SKM-1 (cell line): ENCODE data around the gene AHNAK2.

ENCODE experiments used
- DNase-seq: peaks from one replicate; lab custom pipeline; 2025; ENCODE audit not compliant: unreplicated experiment; lab: John Stamatoyannopoulos, UW

AHNAK2 gene

DNA sequence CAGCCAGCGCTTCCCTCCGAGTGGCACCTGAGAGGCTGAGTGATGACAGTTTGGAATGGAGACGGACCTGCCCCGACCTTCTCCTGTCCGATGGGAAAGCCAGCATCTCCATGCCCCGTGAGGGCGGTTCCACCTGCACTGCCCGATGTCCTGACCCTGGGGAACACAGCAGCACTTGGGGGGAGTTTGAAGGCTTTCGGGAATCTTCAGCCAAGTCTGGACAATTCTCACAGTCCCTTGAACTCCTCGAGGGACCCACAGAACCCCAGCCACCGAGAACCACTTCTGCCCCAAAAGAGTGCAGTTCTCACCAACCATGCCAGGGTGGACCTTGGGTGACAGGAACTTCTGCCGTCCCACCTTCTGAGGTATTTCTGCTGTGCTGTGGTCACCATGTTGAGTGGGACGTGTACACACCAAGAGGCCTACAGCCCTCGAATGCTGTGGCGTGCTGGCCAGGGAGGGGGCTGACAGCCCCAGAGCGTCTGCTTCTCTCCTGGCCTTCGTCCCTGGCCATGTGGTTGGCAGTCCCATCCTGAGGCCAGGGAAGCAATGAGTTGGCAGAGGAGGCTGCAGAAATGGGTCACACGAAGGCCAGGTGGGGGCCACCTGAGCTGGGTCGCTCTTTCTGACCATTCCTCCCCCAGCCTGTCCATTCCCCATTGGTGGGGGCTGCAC lies 8.5 kb upstream of the AHNAK2 start:
- DNase-seq: no peak

DNA sequence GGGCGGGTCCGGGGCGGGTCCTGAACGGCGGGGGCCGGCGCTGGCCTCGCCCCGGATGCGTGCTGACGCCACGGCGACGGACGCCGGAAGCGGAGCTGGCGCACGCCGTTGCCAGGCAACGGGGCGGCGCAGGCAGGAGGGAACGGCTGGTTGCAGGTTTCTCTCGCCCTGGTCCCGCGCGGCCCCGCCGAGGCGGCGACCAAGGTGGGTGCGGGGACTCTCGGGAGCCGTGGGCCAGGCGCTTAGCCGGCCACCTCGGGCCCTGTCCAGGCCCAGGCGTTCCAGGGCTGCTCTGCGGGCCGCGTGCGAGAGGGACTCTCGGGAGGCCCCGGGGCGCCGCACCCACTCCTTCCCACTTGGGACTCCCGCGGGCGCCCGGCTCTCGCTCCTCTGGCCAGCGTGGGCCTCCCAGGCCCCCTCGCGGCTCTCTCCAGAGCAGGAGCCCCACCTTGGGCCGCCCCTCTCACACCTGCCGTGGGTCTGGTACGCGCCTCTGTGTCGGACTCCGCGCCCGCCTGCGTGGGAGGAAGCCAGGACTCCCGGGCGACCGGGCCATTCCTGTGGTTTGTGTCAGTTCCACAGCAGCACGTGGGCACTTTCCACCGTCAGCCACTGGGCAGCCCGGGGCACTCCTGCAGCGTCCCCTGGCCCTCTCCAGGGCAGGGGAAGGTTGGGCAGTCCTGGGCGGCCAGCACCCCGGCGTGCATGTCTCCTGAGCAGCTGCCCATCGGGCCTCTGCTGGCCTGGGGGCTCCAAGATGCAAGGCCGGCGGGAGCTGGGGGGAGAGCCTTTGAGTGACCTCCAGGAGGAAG lies 7.7 kb upstream of the AHNAK2 start, which contains the start of gene CLBA1:
Gene CLBA1, plus strand, starts transcription at position 114 of the 812 bp plus-strand sequence. Its CDS starts 644 bp downstream, at position 758.
- peak; percentile 5 for DNase-seq

DNA sequence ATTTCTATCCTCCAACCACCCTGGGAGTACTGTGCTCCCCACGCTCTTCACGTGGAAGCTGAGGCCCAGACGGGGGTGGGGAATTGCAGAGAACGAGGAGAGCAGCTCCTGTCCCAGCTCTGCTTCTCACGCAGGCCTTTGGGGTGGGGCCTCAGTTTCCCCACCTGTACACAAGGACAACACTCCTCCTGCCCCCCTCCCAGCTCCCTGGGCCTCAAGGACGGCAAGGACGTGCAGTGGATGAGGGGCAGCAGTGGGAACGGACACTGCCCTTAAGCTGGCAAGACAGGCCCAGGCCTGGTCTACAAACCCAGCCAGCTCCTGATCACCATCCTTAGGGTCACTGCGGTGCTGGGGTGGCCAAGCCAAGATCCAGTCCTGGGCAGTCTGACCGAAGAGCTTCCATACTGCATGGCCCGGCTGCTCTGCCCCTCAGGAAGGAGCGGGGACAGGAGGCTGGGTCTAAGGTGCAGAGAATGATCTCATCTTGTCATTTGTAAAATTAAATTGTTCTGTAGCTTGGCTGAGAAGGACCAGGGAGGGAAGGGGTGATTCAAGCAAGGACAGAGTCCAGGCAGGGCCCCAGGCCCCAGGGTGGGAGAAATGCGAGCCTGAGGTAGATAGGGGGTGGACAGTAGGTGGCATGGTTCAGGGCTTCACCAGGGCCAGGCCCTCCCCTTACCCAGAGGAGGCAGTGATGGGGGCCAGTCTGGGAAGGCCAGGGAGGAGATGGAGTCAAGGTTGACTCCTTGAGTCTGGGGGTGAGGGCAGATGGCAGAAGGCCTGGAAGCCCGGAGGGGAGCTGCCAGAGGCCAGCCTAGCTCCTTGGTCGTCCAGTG lies 6.1 kb upstream of the AHNAK2 start:
- no peak for DNase-seq

DNA sequence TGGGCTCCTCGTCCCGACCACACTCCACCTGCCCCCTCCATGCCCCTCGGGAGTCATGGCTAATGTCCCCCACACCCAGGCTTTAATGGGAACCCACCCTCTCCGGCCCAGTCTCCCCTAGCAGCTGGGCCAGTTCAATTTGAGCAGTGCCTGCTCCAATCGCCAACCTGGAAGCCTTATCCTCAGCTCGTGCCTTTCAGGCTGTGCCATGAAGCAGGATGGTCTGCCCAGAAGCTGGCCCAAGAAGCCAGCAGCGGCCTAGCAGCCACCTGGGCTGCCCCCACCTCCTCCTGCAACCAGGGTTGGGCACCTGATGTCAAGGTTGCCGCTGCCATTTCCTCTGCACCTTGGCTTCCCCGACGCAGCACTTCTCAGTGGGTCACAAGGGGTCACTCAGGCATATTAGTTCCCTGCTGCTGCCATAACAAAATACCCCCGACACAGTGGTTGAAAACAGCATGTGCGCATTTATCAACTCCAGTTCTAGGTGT lies 5.1 kb upstream of the AHNAK2 start:
- DNase-seq: no peak

DNA sequence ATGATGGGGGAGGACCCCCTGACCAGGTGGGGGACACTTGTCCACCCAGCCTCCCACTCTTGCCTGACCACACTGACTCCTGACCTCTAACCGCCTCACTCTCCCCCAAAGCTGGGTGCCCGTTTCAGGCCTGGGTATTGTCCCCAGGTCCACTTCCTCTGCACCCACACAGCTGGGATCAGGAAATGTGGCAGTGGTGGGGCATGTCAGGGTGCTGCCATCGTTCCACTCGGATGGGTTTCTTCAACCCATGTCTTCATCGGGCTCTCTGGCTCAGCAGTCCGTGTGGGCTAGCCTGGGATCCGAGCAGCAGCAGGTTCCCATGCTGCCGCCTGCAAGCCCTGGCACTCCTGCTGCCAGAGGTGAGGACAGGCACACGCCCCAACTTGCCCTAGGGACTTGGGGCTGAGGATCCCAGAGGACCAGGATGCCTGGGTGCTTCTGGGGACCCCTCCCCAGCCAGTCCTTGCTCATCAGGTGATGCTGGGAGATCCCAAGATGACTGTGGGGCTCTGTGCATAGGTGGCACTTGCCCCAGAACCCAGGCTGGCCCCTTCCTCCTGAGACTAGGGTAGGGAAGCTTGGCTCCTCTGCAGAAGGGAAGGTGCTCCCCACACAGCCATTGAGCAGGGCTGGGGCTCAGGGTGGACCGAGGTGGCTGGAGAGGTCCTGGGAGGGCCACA lies 4.5 kb upstream of the AHNAK2 start:
- DNase-seq: no peak

DNA sequence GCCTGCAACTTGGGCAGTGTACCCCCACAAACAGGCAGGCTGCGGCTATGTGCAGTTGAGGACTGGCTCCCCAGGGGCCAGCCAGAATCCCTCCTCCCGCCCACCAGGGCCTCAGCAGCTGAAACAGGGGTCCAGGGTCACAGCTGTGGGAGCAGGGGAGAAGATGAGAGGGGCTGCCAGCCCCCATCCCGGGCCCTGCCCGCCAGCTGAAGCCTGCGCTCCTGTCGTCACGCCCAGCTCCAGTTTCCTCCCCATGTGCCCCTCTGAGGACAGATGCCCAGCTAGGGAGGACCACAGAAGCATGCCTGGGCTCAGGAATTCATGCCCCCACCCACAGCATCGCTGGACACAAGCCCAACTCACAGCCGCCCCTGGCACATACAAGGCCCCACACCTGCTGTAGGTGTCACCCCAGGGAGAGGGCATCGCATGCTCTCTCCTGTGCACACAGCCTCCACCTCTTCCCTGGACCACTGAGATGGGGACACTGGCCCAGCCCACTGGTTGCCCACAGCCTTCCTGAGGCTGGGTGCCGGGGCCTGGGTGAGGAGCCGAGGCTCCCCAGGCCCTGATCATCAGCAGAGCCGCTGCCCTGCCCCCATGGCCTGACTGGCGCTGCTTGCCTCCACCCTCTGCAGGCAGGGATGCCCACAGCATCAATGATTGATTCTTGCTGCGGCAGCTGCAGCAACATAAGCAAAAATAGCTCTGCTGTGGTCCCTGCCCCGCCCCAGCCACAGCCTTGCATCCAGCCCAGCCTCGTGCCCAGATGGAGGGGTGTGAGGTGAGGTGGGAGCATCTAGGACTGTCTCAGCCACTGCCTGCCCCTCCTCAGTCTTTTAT lies 3.7 kb upstream of the AHNAK2 start:
- DNase-seq: no peak

DNA sequence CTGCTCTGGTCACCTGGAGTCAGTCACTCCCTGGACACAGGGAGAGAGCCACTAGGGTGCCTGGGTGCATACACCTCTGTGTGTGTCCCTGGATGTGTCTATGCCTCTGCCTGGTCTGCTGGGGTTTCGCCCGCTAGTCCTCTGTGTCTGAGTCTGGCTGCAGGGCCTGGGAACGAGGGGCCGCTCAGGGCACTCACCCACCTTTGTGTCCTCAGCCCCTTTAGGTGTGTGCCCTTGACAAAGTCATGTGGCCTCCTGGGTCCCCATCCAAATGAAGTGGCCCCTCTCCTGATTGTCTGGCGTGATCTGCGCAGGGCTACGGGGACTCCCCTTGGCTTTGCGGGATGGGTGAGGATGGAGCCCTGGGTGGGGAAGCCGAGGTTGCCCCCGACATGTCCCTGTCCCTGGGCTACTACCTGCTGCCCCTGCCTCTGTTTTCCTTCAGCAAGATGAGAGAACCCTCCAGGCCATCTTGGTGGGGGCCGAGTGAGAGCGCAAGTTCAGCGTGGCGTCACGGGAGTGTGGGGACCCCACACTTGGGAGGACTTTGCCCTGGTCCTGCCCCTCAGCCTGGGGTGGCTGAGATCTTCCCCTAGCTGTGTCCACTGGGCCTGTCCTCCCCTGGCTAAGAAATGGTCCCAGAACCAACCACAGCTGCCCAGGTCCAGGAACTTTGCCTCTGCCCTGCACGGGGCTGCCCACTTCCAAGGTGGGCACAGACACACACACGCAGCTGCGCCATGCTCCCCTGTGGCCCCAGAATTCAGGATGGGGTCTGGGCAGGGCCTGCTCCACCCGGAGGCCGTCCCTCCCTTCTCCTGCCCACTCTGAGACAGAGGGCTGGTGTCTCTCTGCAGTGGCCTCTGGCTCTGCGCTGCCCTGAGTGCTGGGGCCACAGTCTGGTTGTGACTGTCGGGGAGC lies 2.7 kb upstream of the AHNAK2 start:
- DNase-seq: no peak

DNA sequence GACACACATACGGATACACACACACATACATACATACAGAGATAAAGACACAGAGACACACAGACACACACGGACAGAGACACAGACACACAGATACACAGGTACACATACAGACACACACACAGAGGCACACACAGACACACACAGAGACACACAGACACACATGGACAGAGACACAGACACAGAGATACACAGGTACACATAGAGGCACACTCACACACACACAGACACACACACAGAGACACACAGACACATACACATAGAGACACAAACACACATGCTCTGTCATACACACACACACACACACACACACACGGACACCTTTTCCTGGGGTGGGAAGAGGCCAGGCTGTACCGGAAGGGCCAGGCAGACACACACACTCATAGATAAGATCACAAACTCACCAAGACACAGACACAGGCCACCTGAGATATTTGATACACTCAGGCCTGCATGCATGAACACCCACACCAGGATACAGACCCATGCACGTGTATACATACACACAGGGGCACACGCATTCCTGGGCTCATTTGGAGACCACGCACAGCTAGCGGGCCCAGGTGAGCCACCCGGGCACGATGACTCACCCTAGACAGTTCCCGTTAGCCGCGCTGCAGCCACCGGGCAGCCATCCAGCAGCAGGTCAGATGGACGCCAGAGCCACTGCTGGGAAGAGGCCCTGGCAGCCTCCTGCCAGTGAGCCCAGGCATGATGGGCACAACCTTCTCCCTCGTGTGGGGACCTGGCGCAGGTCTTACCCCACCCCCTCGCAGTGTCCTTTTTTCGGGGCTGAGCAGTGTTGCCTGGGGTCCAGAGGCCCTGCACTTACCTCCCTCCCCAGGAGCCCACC lies 1.8 kb upstream of the AHNAK2 start:
- no peak for DNase-seq

DNA sequence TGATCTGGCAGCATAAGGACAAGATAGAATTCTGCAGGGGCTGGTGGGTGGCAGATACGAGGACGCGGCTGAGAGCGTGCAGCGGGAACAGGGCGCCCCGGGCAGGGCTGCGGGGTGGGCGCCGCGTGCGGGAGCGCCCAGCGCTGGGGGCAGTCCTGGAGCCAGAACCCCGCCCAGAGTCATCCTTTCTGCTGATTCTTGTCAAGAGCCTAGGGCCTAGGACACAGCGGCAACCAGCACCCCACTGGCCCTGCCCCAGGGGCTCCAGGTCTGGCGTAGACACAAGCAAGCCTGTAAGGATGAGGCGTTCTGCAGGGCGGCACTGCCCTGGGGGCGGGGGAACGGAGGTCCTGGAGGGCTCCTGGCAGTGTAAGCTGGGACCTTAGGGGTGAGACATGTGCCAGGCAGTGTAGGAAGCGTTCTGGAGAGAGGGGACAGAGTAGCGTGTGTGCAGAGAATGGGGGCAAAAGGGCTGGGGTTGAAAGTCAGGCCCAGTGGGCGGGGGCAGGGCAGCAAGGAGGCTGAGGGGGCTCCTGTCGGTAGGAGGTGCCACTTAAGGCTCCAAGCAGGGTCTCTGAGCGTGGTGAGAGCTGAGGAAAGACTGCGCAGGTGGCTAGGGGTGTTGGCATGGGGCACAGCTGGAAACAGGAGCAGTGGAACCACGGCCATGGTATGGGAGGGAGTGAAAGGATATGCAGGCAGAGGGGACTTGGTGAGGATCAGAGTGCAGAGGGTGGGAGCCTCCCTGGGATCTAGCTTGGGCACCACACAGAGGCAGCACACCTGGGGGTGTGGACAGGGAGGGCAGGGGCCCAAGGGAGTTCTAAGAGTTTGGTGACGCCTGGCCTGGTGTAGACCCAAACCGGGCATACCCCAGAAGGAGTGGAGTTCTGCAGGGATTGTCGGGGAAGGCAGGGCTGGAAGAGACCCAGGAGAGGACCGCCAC lies 845 bp upstream of the AHNAK2 start:
- DNase-seq: no peak

DNA sequence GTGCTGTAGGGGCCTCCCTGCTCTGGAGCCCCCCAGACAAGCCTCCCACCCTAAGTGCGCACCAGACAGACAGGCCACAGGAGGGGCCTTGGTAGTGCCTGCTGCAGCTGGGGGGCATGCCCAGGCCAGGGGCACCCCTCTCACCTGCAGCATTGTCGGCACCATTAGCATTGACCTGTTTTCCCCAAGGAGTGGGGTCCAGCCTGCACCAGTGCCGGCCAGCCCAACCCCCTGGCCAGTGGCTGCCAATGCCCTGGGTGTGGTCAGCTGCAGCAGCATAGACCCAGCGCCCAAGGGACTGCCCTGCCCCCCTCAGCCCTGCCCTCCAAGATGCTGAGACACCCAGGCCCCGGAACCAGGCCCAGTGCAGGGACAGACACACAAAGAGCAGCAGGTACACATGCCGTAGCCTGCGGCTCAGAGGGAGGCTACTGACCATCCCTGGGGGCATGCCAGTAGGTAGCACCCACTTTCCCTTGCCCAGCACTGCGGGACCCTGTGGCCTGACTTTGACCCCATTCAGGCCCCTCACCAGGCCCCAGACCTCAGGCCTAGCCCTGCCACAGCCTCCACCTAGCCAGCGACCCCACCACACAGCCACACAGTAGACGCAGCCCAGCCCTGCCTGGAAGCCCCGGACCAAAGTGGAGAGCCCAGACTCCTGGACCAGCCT lies 1.0 kb downstream of the AHNAK2 start:
- no peak for DNase-seq

DNA sequence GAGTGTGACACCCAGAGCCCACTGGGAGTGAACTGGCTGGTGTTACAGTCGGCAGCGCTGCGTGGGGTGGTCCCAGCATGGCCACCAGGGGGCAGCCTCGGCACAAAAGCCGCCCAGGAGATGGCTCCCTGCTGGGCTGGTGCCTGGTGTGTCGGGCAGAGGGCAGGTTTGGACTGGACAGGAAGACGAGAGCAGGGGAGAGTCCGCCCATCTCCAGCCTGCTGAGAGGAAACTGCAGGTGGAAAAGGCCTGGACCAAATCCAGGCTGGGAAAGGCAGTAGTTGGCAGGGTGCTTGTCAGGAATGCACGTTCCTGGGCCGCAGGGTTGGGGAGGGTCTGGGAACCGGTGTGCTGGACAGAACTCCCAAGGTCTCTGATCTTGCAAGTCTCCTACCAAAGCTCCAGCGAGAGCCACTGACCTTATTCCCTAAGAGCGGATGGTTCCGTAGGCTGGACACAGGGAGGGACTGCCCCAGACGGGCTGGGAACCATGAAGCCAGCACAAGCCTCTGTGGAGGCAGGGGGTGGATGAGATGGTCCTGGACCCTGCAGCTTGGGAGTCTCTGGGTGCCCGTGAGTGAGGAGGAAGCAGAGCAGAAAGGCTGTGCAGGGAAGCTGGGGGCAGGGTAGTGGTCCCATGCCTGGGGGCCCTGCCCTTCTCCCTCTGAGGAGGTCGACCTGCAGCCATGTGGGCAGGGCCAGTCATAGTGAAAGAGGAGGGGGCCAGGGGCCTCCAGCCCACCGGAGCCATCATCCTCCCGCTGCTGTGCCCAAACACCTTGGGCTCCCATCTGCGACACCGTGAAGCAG lies 1.8 kb downstream of the AHNAK2 start:
- peak; percentile 39 for DNase-seq

DNA sequence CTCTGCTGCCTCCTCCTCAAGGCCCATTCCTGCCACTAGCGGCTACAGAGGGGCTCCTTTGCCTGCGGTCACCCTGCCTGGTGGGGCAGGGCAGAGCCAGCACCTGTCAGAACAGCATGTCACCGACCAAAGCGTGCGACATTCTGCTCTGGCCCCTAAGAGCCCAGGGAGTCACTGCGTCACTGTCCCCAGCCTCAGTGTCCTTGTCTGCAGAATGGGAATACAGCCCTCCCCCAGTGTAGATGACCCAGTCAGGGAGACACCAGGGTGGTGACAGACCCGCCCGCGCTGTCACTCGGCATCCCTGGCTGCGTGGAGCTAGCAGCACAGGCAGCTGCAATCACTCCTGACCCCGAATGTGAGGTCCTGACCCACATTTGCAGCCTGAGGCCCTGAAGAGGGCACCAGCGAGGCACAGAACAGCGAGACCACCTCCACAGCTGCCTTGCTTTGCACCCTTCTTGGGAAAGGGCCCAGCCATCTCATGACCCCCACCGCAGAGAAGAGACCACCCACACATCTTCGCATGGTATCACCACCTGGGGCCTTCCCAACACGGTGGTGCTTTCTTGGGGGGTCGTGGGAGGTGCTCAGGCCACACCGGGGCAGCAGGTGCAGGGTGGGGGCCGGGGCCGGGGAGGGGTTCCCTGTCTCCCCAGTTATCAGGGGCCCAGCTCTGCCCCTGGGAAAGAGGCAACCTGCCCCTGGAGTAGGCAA lies 2.5 kb downstream of the AHNAK2 start:
- no peak for DNase-seq

DNA sequence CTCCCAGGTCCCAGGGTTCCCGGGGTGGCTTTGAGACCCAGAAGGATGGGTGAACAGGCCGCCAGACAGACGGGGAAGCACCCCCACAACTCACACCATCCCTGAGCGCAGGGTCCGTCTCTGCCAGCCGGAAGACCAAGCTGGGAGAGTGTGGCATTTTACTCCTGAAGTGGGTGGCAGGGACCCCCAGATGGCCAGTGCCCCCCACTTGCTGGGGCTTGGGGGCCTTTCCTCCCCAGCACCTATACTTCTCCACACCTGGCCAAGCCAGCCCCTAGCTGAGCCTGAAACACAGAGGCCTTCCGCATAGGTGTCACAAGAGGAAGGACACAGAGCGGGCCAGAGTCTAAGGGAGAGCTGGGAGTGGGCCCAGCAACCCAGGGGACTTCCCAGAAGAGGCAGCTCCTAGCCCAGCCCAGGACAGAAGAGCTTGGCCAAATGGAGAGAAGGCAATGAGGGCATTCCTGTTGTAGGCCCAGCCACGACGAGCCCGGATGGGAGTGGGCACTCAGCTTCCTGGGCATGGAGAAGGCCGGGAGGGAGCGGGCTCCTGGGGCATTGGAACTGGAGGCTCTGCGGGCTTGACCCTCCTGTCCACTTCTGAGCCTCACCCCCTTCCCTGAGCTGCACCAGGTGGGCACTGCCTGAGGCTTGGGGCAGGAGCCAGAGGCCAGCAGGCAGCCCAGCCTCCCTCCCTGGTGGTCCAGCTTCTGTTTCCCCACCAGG lies 3.3 kb downstream of the AHNAK2 start:
- no peak for DNase-seq

DNA sequence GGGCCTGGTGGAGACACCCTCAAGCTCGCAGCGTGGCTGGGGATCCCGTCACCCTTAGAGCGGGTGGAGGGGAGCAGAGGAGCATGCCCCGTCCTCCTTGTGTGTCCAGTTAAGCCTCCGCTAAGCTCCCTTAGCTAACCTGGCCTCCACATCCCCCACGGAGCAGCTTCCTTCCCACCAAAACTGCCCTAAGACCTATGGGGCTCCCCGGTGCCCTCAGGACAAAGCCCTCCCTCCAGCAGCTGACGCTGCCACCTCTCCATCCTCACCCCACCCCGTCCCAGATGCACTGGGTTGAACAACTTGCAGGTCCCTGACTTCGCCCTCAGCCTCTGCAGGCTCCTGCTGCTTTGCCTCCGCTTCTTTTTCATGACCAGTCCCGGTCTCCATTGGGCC lies 4.0 kb downstream of the AHNAK2 start:
- DNase-seq: no peak
